Measurements from ENCODE around the gene ZNF90.
A peak's percentile ranks its signal among the peaks of the same experiment; 100 is the strongest.

The ZNF90 gene

DNA sequence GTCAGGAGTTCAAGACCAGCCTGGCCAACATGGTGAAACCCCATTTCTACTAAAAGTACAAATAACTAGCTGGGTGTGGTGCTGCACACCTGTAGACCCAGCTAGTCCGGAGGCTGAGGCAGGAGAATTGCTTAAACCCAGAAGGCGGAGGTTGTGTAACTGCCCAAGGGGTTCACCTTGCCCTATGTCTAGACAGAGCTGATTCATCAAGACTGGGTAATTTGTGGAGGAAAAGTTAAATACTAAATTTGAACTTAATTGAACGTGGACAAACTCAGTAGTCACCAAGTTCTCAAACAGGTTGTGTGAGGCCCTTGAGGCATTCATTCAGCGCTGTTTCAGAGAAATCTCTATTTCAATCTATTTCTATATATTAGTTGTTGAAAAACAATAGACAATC, 75.5 kb downstream of the ZNF90 start:
- in situ Hi-C loops (cut with HindIII; ENCODE audit: low sequenced_read_pairs): no loop called here
- no peak for DNase-seq (ENCODE audit: low read depth)
- TF ChIP-seq, protein P1, sequence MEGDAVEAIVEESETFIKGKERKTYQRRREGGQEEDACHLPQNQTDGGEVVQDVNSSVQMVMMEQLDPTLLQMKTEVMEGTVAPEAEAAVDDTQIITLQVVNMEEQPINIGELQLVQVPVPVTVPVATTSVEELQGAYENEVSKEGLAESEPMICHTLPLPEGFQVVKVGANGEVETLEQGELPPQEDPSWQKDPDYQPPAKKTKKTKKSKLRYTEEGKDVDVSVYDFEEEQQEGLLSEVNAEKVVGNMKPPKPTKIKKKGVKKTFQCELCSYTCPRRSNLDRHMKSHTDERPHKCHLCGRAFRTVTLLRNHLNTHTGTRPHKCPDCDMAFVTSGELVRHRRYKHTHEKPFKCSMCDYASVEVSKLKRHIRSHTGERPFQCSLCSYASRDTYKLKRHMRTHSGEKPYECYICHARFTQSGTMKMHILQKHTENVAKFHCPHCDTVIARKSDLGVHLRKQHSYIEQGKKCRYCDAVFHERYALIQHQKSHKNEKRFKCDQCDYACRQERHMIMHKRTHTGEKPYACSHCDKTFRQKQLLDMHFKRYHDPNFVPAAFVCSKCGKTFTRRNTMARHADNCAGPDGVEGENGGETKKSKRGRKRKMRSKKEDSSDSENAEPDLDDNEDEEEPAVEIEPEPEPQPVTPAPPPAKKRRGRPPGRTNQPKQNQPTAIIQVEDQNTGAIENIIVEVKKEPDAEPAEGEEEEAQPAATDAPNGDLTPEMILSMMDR (IDR thresholded peaks at IDR 0.05; ENCODE audit: low read depth, low read length, missing control alignments): no peak
- no peak overlapping the region for H3K4me3 ChIP-seq (ENCODE audit: low read depth, low read length)

DNA sequence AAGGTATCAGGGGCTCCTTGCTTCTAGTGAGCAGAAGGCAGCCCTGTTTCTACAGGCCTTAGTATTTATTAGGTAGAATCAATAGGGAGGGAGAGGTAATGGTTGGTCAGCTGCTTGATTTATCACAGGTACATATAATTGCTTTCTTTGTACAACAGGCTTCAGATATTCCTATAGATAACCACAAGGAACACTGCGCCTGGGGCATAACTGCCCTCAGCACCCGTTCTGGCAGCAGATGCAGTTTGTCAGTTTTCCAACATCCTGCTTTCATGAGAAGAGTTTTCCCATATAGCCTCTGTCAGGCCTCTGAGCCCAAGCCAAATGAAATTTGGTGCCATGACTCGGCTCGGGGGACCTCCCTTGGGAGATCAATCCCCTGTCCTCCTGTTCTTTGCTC, 76.8 kb downstream of the ZNF90 start:
- no peak overlapping the region for H3K4me3 ChIP-seq (ENCODE audit: low read depth, low read length)
- DNase-seq (ENCODE audit: low read depth): no peak
- in situ Hi-C loops (cut with HindIII; ENCODE audit: low sequenced_read_pairs): no loop called here
- TF ChIP-seq, protein P1 (IDR thresholded peaks at IDR 0.05; ENCODE audit: low read depth, low read length, missing control alignments): no peak

- in situ Hi-C loops (cut with HindIII; ENCODE audit: low sequenced_read_pairs): no loop called here
- H3K4me3 ChIP-seq (ENCODE audit: low read depth, low read length): no peak overlapping the region
- no peak for DNase-seq (ENCODE audit: low read depth)
- TF ChIP-seq, protein P1 (IDR thresholded peaks at IDR 0.05; ENCODE audit: low read depth, low read length, missing control alignments): no peak
Measured at GRCh38 chr19:20162821-20163220, 85.0 kb downstream of the ZNF90 start.

GRCh38 chr19:20164456-20164855, 86.7 kb downstream of the ZNF90 start:
- TF ChIP-seq, protein P1 (IDR thresholded peaks at IDR 0.05; ENCODE audit: low read depth, low read length, missing control alignments): no peak
- no peak overlapping the region for H3K4me3 ChIP-seq (ENCODE audit: low read depth, low read length)
- no peak for DNase-seq (ENCODE audit: low read depth)
- in situ Hi-C loops (cut with HindIII; ENCODE audit: low sequenced_read_pairs): no loop called here

- no peak for DNase-seq (ENCODE audit: low read depth)
- in situ Hi-C loops (cut with HindIII; ENCODE audit: low sequenced_read_pairs): no loop called here
- TF ChIP-seq, protein P1 (IDR thresholded peaks at IDR 0.05; ENCODE audit: low read depth, low read length, missing control alignments): no peak
- H3K4me3 ChIP-seq (ENCODE audit: low read depth, low read length): no peak overlapping the region
Measured at GRCh38 chr19:20165971-20166592, 88.3 kb downstream of the ZNF90 start.

GRCh38 chr19:20167020-20167644, 89.3 kb downstream of the ZNF90 start, which contains the start of gene ZNF486:
ZNF486 (plus strand) TSS chr19:20167214; CDS start chr19:20167331, 117 bp downstream.
- TF ChIP-seq, protein P1 (IDR thresholded peaks at IDR 0.05; ENCODE audit: low read depth, low read length, missing control alignments): no peak
- peak; percentile 87 for DNase-seq (ENCODE audit: low read depth)
- in situ Hi-C loops (cut with HindIII; ENCODE audit: low sequenced_read_pairs): no loop called here
- H3K4me3 ChIP-seq (ENCODE audit: low read depth, low read length): peak within 1 kb of the TSS; percentile 79
